GDM1 (cell line): Measurements from ENCODE around the gene FAM217B.

Source experiments
- DNase-seq: peaks from one replicate; lab custom pipeline; 2025; lab: John Stamatoyannopoulos, UW

Gene FAM217B

GRCh38 chr20:59977086-59977485 is 36.9 kb downstream of the FAM217B start:
- no peak for DNase-seq

- DNase-seq, result no peak
Measured at GRCh38 chr20:59983076-59983475, 42.9 kb downstream of the FAM217B start.

GRCh38 chr20:59984541-59984940 is 44.4 kb downstream of the FAM217B start:
- peak; percentile 46 for DNase-seq

DNA sequence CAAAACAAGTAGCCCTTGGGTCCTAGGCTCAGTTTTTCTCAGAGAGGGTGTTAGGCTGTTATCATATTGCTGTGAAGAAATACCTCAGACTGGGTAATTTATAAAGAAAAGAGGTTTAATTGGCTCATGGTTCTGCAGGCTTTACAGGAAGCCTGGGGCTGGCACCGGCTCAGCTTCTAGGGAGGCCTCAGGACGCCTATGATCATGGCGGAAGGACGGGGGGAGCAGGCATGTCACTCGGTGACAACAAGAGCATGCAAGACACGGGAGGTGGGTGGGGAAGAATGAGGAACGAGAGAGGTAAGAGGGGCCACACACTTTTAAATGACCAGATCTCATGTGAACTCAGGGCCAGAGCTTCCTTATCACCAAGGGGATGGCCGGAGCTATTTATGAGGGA is 45.0 kb downstream of the FAM217B start:
- no peak for DNase-seq

GRCh38 chr20:59985864-59986263 is 45.7 kb downstream of the FAM217B start:
- peak; percentile 11 for DNase-seq

- DNase-seq, result no peak
Measured at GRCh38 chr20:59987135-59987534, 46.9 kb downstream of the FAM217B start.

GRCh38 chr20:59988141-59988540 is 48.0 kb downstream of the FAM217B start:
- no peak for DNase-seq

- no peak for DNase-seq
Measured at GRCh38 chr20:59992526-59993084, 52.4 kb downstream of the FAM217B start.

GRCh38 chr20:59993736-59994430 is 53.7 kb downstream of the FAM217B start:
- DNase-seq, result peak; percentile 48

DNA sequence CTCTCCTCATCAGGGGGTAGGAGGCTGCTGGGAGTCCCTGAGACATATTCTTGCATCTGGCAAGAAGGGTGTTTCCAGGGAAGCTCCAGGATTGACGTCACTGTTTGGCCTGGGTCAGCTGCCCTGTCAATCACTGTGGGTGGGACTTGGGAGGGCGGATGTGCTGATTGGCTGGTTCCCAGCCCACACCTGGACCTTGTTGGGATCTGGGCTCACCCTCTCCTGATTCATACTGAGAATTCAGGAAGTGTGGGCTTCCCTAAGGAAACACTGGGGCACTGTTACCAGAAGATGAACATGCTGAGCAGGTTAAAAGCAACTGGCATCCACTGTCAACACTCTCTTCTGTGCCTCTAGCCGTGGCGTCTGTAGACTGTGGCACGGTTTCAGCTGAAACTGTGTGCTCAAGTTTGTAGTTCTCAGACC is 54.5 kb downstream of the FAM217B start:
- no peak for DNase-seq

DNA sequence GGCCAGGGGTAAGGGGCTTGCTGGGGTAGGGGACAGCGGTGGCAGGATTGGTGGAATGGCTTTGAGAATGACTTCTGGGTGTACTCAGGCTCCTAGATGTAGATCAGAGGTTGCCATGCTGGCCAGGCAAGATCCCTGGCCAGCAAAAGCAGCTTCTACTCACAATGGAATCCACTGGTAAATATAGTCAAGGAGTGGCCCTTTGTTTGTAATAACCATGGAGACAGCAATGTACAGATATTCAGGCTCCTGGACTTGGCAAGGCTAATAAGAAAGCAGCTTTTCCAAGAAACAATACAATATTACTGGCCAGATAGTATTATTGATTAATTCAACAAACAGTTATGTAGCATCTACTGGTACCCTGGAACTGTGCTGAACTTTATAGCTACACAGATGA is 55.9 kb downstream of the FAM217B start:
- no peak for DNase-seq

DNA sequence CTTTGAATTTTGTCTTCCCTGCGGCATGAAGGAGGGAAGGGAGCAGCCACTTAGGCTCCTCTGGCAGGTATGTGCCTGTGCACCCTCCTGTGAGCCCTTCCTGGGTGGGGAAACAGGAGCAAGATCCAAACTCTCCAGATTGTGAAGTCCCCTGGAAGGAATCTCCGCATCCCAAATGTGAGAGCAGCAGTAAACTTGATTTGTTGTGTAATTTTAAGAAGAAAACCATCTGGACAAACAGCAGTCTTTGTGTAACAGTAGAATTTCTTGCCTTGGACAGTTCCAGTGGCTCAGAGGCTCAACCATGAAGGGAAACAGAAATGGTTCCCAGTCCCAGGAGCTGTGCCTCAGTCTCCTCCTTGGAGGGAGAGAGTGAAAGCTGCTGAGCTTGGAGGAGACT is 57.7 kb downstream of the FAM217B start:
- DNase-seq, result no peak
